H1 (cell line): ENCODE data around the gene TNS3. TPM values are rescaled to one million over a fixed set of nuclear protein-coding genes. Genes with fewer than 3 reads are reported as not detected.

ENCODE experiments used
- CTCF ChIA-PET: fragments of 300-600 bp; sonication (Branson Sonifier 250); formaldehyde crosslinking; loops from one replicate; lab custom pipeline; 2021; ENCODE audit not compliant: partially characterized antibody; lab: Charles Lee
- POLR2A ChIA-PET: fragments of 300-600 bp; sonication (Branson Sonifier 250); formaldehyde crosslinking; loops from one replicate; lab custom pipeline; 2021; ENCODE audit warnings: inconsistent platforms; ENCODE audit not compliant: partially characterized antibody; lab: Charles Lee
- DNase-seq, 2 experiments: peaks; one replicate each; pipeline versions ENCODE4 v3.0.0 to v3.0.0-alpha.2; 2010 to 2022; ENCODE audit warnings: low spot score in 2 of 2, low read depth in 1 of 2, mixed read lengths in 1 of 2
- FAIRE-seq: peaks from 2 replicates; lab custom pipeline; 2011; peaks lifted over from hg19 to GRCh38; lab: Jason Lieb, UNC
- H2AFZ ChIP-seq: 2 replicates; pipeline ENCODE4 v1.8.1; 2012; ENCODE audit warnings: low read length, inconsistent platforms
- H2AK5ac ChIP-seq: 2 replicates; pipeline ENCODE4 v1.6.1; 2013; ENCODE audit warnings: low read depth, low read length
- H2BK120ac ChIP-seq: replicated peaks from 2 replicates; pipeline ENCODE3; 2013; ENCODE audit warnings: low read depth, low read length, inconsistent platforms
- H2BK12ac ChIP-seq: 2 replicates; pipeline ENCODE4 v1.6.1; 2013; ENCODE audit warnings: low read depth, low read length
- H2BK15ac ChIP-seq: 2 replicates; pipeline ENCODE4 v1.6.1; 2013; ENCODE audit warnings: low read length
- H2BK20ac ChIP-seq: 2 replicates; pipeline ENCODE4 v1.6.1; 2013; ENCODE audit warnings: low read length
- H2BK5ac ChIP-seq: 2 replicates; pipeline ENCODE4 v1.6.1; 2013; ENCODE audit warnings: low read depth, low read length
- H3K14ac ChIP-seq: 2 replicates; pipeline ENCODE4 v1.6.1; 2013; ENCODE audit warnings: inconsistent platforms; ENCODE audit not compliant: insufficient read length
- H3K18ac ChIP-seq: 2 replicates; pipeline ENCODE4 v1.6.1; 2013; ENCODE audit warnings: low read length; ENCODE audit errors: extremely low read depth
- H3K23ac ChIP-seq: 2 replicates; pipeline ENCODE4 v1.6.1; 2013; ENCODE audit warnings: inconsistent platforms; ENCODE audit not compliant: insufficient read length
- H3K23me2 ChIP-seq: 2 replicates; pipeline ENCODE4 v1.6.1; 2013; ENCODE audit warnings: low read depth, low read length
- H3K27ac ChIP-seq: 2 replicates; pipeline ENCODE4 v1.6.1; 2011; ENCODE audit warnings: low read depth, low read length, inconsistent platforms
- H3K27me3 ChIP-seq, 4 experiments: replicated peaks in 1 of 4; 1 replicate in 1 of 4; 2 replicates in 3 of 4; pipeline versions ENCODE4 v1.6.1 to v1.8.1; 2011 to 2013; ENCODE audit warnings: low read length in 3 of 4, mild to moderate bottlenecking in 3 of 4, inconsistent platforms in 2 of 4, mixed read lengths in 2 of 4, moderate library complexity in 1 of 4; ENCODE audit not compliant: control insufficient read depth in 3 of 4, insufficient read depth in 3 of 4; ENCODE audit errors: extremely low read depth in 1 of 4
- H3K36me3 ChIP-seq, 4 experiments: 2 replicates each; pipeline versions ENCODE4 v1.6.1 to v1.8.1; 2011 to 2013; ENCODE audit warnings: mild to moderate bottlenecking in 4 of 4, low read length in 3 of 4, moderate library complexity in 2 of 4, control low read depth in 1 of 4, inconsistent platforms in 1 of 4; ENCODE audit not compliant: insufficient read depth in 4 of 4, control insufficient read depth in 2 of 4
- H3K4ac ChIP-seq: replicated peaks from 2 replicates; pipeline ENCODE3; 2013; ENCODE audit warnings: low read length, low read depth, mixed read lengths, inconsistent platforms; ENCODE audit not compliant: insufficient read length
- H3K4me1 ChIP-seq, 4 experiments: replicated peaks in 1 of 4; 1 replicate in 1 of 4; 2 replicates in 3 of 4; pipeline versions ENCODE4 v1.6.1 to v1.8.1; 2011 to 2013; ENCODE audit warnings: low read length in 3 of 4, inconsistent platforms in 2 of 4, mixed read lengths in 1 of 4; ENCODE audit not compliant: insufficient read depth in 4 of 4, control insufficient read depth in 3 of 4
- H3K4me2 ChIP-seq, 2 experiments: 2 replicates each; pipeline versions ENCODE4 v1.6.1 to v1.8.1; 2011 to 2013; ENCODE audit warnings: low read depth in 2 of 2, low read length in 2 of 2, control low read depth in 1 of 2, inconsistent platforms in 1 of 2, mild to moderate bottlenecking in 1 of 2; ENCODE audit not compliant: insufficient read depth in 1 of 2
- H3K4me3 ChIP-seq, 4 experiments: fragments of 200-600, 300-600 bp in 1 of 4; sonication (generic), shearing (Covaris generic), sonication (Bioruptor Twin) in 1 of 4; 2 replicates each; pipeline versions ENCODE4 v1.5.1 to v1.8.1; 2011 to 2016; ENCODE audit warnings: low read length in 4 of 4, low read depth in 3 of 4, control low read depth in 2 of 4, inconsistent platforms in 2 of 4, mild to moderate bottlenecking in 2 of 4, mixed read lengths in 1 of 4, moderate library complexity in 1 of 4; ENCODE audit not compliant: insufficient read depth in 2 of 4; ENCODE audit errors: extremely low read depth in 1 of 4
- H3K56ac ChIP-seq: replicated peaks from 2 replicates; pipeline ENCODE3; 2013; ENCODE audit warnings: low read depth, mild to moderate bottlenecking, mixed read lengths, low read length, inconsistent platforms; ENCODE audit not compliant: insufficient read length
- H3K79me1 ChIP-seq: 2 replicates; pipeline ENCODE4 v1.6.1; 2013; ENCODE audit warnings: low read depth, low read length, control low read depth
- H3K79me2 ChIP-seq, 2 experiments: 2 replicates each; pipeline versions ENCODE4 v1.6.1 to v1.8.1; 2012 to 2013; ENCODE audit warnings: low read length in 2 of 2, mild to moderate bottlenecking in 2 of 2, inconsistent platforms in 1 of 2; ENCODE audit not compliant: insufficient read depth in 2 of 2, control insufficient read depth in 1 of 2
- H3K9ac ChIP-seq, 4 experiments: replicated peaks in 1 of 4; 1 replicate in 1 of 4; 2 replicates in 3 of 4; pipeline versions ENCODE4 v1.6.1 to v1.8.1; 2011 to 2013; ENCODE audit warnings: low read depth in 3 of 4, low read length in 3 of 4, control low read depth in 2 of 4, mild to moderate bottlenecking in 2 of 4, moderate library complexity in 2 of 4, inconsistent platforms in 1 of 4; ENCODE audit errors: extremely low read depth in 1 of 4
- H3K9me3 ChIP-seq, 2 experiments: 2 replicates each; pipeline versions ENCODE4 v1.6.1 to v1.8.1; 2012 to 2013; ENCODE audit warnings: mild to moderate bottlenecking in 2 of 2, moderate library complexity in 2 of 2, control low read depth in 1 of 2, inconsistent platforms in 1 of 2, low read depth in 1 of 2, low read length in 1 of 2, mixed read lengths in 1 of 2; ENCODE audit not compliant: insufficient read depth in 2 of 2
- H4K20me1 ChIP-seq, 2 experiments: replicated peaks in 1 of 2; 2 replicates each; pipeline versions ENCODE3 to v1.8.1; 2011 to 2013; ENCODE audit warnings: inconsistent platforms in 2 of 2, low read length in 2 of 2, mild to moderate bottlenecking in 1 of 2; ENCODE audit not compliant: insufficient read depth in 2 of 2, control insufficient read depth in 1 of 2
- H4K5ac ChIP-seq: 2 replicates; pipeline ENCODE4 v1.6.1; 2013; ENCODE audit warnings: low read length, low read depth, mixed read lengths, inconsistent platforms; ENCODE audit not compliant: insufficient read length
- H4K8ac ChIP-seq: 2 replicates; pipeline ENCODE4 v1.8.0; 2013; ENCODE audit warnings: mild to moderate bottlenecking, moderate library complexity, low read length, inconsistent platforms; ENCODE audit not compliant: insufficient read depth; ENCODE audit errors: extremely low read depth
- H4K91ac ChIP-seq: replicated peaks from 2 replicates; pipeline ENCODE3; 2013; ENCODE audit warnings: low read length, mixed read lengths, inconsistent platforms; ENCODE audit not compliant: insufficient read length
- RNF2 ChIP-seq: fragments of 200-900, 300-1000 bp; sonication (generic); IDR thresholded peaks from 2 replicates; pipeline ENCODE4 v1.7.1; 2016; ENCODE audit warnings: borderline replicate concordance, low read depth, mild to moderate bottlenecking, antibody characterized with exemption, low read length; ENCODE audit not compliant: poor library complexity, severe bottlenecking; ENCODE audit errors: missing control alignments
- WGBS, 2 experiments: shearing (Covaris generic) in 1 of 2; methylation state at CpG; one replicate each; pipeline versions ENCODE4 v1.1.6 to v1.1.7; 2013 to 2015; ENCODE audit warnings: low lambda C conversion rate in 2 of 2, mixed read lengths in 2 of 2, inconsistent platforms in 1 of 2, low coverage in 1 of 2, missing lambda C conversion rate in 1 of 2; ENCODE audit not compliant: insufficient replicate concordance in 2 of 2, insufficient coverage in 1 of 2, insufficient read length in 1 of 2; ENCODE audit errors: extremely low coverage in 1 of 2, missing lambda C conversion rate in 1 of 2; 5-methylcytosine and 5-hydroxymethylcytosine counted together
- polyA plus RNA-seq, 7 experiments: library from polyadenylated mRNA; depleted of rRNA in 3 of 7; stranded (reverse) in 5 of 7; unstranded in 2 of 7; fragments of >200 nt in 5 of 7; fragments of 200-250 nt in 2 of 7; gene quantifications; 1 replicate in 5 of 7; 2 replicates in 1 of 7; 4 replicates in 1 of 7; pipeline versions ENCODE4 v1.2.1 to v1.2.3, GENCODE V29; 2011 to 2013; ENCODE audit warnings: missing spikeins in 2 of 7, mixed read lengths in 2 of 7
- total RNA-seq: library from RNA; stranded (reverse); fragmentation: NEBNext Ultra II Directional; extraction: Animal tissue kit (Norgen Biotek cat#: 25700); gene quantifications from 2 replicates; pipeline ENCODE4 v1.2.1, GENCODE V29; 2021

TNS3 gene
- total and polyA plus RNA-seq, 2 of the 8 experiments (the other 6 are each of a cell fraction or from before 2014, with no cell fraction given), result 11.9 to 24.2 TPM

GRCh38 chr7:47584536-47584895 is 2.6 kb upstream of the TNS3 start:
- H2BK5ac ChIP-seq, result no peak overlapping the region
- no peak overlapping the region for H2BK15ac ChIP-seq
- H3K4me1 ChIP-seq, result peaks cover 3 to 26% (median 9%) of the 10 kb centered on the region in 4 experiments; a peak in 6 of 7 replicates
- CTCF ChIA-PET, result interaction anchor here (0.6 to 1.2 kb wide), 2 partner anchors 9 to 42 kb away, joined by 3 to 4 read pairs; no protein-coding TSS in a partner anchor
- H3K79me2 ChIP-seq, result peaks cover 2 to 6% of the 10 kb centered on the region in 2 experiments
- H3K4ac ChIP-seq, result no peak overlapping the region
- H4K8ac ChIP-seq, result no peak overlapping the region
- WGBS, 2 experiments, result 83% methylated on average over 2 of the region's 2 CpGs; no CpG with 5 or more reads in 1 of the 2 experiments
- no peak overlapping the region for H3K4me3 ChIP-seq
- no peak overlapping the region for H3K56ac ChIP-seq
- POLR2A ChIA-PET, result interaction anchor here (1.2 kb wide), 1 partner anchor 114 kb away, joined by 3 read pairs; no protein-coding TSS in a partner anchor
- no peak overlapping the region for H3K18ac ChIP-seq
- no peak overlapping the region for H2AFZ ChIP-seq
- H3K36me3 ChIP-seq, result no peaks in the 10 kb centered on the region
- H3K27ac ChIP-seq, result no peak overlapping the region
- no peak overlapping the region for H2BK20ac ChIP-seq
- no peak overlapping the region for H3K23ac ChIP-seq
- H3K9me3 ChIP-seq, result no peaks in the 10 kb centered on the region
- no peak overlapping the region for H3K9ac ChIP-seq
- H2BK120ac ChIP-seq, result no peak overlapping the region
- FAIRE-seq (no peak), DNase-seq (no peak)
- H3K23me2 ChIP-seq, result peaks cover 3% of the 10 kb centered on the region; the same call in 1 of the 2 replicates
- no peak overlapping the region for H3K14ac ChIP-seq
- H4K5ac ChIP-seq, result no peak overlapping the region
- no peak overlapping the region for H3K4me2 ChIP-seq
- H3K27me3 ChIP-seq, result peaks cover 0 to 17% (median 13%) of the 10 kb centered on the region in 4 experiments; a peak in 6 of 7 replicates
- no peak overlapping the region for H2BK12ac ChIP-seq
- no peak overlapping the region for H2AK5ac ChIP-seq
- H3K79me1 ChIP-seq, result peaks cover 6% of the 10 kb centered on the region; the same call in 1 of the 2 replicates
- H4K20me1 ChIP-seq, result no peaks in the 10 kb centered on the region
- no peak overlapping the region for H4K91ac ChIP-seq
- TF ChIP-seq RNF2, result no peak
